HG02970 (cell line): ENCODE results near the gene LRP11.
"Not testable (repeated sequence)": the region's sequence is repeated elsewhere in the genome, so short reads cannot be mapped to it uniquely, and the experiment has no call there.

ENCODE experiments used
- ATAC-seq: cut with Tn5 transposase; IDR thresholded peaks from one replicate; pipeline ENCODE4 v1.9.1; 2021; ENCODE audit warnings: mild to moderate bottlenecking, moderate library complexity, moderate number of reproducible peaks; ENCODE audit not compliant: unreplicated experiment, low FRiP score

The LRP11 gene

DNA sequence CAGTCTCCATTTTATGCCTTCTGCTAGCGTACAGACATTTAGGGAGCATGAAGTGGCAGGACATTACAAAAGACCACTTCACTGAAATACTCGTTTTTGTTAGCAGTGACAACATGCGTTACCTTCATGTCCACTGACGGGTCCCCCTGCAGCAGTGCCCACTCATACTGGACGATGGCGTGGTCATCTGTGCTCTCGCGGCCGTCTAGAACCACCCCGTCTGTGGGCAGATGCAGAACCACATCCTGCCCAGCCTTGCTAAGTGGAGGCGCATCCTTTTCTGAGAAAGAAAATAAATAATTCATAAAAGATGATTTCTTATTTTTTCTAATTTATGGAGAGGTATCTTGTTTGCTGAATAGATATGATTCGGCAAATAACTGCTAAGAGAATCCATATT, 11.3 kb downstream of the LRP11 start:
- ATAC-seq: no peak

DNA sequence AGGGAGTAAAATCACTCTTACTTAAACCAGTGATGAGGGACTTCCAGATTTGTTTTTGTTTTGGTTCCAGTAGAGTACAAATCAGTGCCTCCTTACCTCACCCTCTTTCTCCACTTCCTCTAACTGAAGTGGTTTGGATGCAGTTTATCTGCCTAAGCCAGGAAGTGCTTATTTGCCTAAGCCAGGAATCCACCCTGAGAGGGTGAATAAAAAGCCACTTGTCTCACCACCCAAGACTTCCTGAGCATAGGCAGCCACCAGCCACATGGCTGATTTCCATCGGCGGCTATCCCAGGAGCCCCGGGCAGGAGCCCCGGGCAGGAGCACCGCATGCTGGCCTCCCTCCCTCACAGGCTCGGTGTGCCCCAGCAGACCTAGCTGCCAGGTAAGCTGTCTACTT, 12.0 kb downstream of the LRP11 start:
- ATAC-seq: no peak

DNA sequence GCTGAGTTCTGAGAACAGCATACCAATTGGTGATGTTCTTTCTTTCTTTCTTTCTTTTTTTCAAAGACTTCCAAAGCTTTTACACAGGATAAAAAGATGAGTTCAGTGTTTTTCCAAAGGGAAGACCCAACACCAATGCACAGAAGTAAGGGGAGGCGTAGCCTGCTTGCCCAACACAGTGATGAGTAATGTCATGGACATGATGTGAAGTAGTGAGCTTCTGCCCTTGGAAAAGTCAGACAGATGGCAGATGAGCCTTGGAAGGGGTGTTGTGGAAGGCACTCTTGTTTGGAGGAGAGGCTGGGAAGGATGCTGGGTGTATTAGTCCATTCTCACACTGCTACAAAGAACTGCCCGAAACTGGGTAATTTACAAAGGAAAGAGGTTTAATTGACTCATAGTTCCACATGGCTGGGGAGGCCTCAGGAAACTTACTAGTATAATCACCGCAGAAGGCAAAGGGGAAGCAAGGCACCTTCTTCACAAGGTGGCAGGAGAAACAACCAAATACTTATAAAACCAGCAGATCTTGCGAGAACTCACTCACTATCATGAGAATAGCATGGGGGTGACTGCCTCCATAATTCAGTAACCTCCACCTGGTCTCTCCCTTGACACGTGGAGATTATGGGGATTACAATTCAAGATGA, 12.6 kb downstream of the LRP11 start:
- ATAC-seq: no peak

DNA sequence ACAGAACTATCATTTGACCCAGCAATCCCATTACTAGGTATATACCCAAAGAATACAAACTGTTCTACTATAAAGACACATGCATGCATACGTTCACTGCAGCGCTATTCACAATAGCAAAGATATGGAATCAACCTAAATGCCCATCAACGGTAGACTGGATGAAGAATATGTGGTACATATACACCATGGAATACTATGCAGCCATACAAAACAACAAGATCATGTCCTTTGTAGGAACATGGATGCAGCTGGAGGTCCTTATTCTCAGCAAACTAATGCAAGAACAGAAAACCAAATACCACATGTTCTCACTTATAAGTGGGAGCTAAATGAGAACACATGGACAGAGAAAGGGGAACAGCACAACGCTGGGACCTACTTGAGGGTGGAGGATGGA, 15.8 kb downstream of the LRP11 start:
- ATAC-seq: not testable (repeated sequence)

DNA sequence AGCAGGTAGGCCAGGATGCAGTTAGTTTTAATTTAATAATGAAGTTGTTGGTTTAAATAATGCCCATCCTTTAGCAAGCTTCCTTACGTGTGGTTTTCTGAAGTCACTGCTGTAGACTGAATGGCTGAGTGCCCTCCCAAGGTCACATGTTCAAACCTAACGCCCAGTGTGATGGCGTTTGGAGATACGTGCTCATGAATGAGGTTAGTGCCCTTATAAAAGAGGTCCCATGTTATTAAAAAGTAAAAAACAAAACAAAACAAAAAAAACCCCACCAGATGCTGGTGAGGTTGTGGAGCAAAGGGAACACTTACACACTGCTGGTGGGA, 16.3 kb downstream of the LRP11 start:
- no peak for ATAC-seq

DNA sequence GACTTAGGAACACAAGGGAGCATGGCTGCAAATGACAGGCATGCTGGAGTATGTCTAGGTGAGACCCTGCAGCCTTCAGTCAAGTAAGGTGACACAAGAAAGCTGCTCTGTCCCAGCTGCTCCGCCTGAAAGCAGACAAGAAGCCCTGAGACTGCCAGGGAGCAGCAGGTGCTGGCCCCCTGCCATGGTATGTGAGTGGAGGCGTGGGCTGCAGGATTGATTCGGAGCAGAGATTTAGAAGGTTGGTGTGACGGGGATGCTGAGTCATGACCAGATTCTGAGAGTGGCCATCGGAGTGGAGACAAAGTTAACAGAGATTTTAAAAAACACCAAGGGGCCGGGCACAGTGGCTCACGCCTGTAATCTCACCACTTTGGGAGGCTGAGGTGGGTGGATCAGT, 17.8 kb downstream of the LRP11 start:
- no peak for ATAC-seq

DNA sequence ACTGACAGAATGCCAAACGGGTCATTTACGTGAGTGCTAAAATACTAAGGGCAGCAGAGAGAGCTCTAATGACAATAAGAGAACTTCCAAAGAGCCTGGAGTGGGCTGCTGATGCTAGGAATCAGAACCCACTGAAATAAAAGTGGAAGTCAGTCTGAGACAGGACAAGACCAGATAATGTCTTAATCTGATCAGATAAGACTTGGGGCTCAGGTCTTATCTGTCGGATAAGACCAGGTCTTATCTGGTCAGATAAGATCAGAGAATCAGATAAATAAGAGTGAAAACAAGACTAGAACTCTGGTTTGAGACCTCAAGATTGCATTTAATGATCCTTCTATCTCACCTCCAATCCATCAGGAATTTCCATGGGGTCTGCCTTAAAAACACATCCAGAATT, 18.6 kb downstream of the LRP11 start:
- ATAC-seq: no peak

DNA sequence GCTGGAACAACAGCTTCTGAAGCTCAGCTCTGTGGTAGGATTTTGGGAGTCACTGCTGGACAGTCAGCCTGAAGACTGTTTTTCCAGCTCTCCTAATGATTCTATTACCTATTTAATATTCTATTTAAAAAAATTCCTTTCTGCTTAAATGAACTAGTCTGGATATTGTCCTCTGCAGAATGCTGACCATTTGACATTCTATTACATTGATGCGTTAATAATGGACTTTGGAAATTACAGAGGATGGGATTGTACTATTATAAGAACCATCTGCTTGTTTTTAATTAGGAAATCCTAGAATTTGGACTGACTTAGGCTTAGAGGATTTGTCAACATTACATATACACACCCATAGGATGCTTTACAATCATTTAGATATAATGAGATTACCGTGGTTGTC, 19.7 kb downstream of the LRP11 start:
- ATAC-seq: no peak

DNA sequence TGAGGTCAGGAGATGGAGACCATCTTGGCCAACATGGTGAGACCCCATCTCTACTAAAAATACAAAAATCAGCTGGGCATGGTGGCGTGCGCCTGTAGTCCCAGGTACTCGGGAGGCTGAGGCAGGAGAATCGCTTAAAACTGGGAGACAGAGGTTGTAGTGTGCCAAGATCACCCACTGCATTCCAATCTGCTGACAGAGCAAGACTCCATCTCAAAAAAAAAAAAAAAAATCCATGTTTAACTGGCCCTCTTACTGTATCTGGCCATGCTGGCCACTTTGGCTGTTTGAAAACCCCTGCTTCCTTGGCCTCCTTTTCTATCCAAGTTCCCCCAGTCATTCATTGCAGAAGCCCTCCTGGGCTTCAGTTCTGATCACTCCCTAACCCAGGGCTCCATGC, 20.1 kb downstream of the LRP11 start:
- ATAC-seq: not testable (repeated sequence)

DNA sequence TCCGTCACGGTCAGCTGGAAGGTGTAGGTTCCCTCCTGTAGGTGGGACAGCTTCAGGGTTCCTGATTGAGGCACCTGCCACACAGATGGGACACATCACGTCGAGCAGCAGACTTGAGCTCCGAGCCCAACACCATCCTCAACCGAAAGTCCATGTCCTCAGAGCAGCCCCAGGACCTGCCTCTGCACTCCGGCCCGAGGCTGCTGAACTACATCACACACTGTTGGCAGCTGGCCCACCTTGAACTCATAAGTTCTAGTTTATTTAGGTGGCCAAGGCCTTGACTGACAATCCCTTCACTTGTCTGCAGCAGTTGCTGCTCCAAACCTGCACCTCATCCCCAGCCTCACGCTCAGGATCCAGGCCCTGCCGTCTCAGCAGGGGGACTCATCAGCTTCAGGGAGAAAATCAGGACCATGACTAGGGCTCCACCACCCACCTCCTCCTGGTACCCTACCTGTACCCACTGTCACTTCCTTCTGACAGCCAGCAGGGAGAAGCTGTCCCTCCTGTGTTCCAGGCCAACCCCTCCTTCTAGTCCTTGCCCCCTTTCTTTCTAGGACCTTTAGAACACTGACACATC, 21.0 kb downstream of the LRP11 start:
- no peak for ATAC-seq

DNA sequence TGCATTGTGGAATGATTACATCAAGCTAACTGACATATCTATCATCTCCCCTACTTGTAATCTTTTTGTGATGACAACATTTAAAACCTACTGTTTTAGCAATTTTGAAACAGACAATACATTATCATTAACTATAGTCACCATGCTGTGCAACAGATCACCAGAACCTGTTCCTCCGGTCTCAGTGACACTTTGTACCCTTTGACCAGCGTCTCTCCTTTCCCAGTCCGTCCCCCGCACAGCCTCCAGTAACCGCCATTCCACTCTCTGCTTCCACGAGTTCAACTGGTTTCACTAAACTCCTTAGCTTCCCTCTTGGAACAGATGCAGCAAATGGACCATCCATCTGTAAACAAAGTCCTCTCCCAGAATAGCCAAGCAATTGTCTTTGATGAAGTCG, 21.8 kb downstream of the LRP11 start:
- no peak for ATAC-seq

DNA sequence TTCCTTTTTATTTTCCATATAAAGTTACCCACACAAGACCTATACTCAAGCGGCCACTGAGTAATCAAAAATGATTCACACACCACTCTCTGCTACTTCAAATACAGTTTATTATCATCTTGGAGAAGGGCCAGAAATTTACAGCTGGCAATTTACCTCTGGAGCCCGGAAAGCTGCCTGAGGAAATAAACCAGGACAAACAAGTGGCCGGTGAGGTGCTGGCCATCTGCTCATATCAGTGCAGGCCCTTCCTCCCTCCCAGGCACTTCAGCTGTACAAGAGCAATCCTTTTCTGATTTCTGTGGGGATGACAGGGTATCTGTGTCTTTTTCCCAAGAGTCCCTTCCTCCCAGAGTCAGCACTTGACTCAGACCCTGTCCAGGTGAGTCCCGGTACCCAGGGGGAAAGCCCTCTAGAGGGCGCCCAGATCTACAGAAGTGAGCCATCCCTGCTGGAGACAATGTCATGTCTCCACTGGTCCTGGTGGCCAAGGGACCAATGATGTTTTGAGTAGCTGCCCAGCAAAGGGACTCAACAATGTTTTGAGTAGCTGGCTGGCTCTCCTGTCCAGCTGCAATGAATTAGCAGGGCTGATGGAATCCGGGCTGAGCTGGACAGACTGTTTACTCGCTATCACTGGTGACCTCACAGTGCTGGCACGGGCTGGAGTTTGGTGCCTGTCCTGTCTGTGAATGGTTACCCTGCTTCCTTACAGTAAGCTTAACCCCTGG, 23.6 kb downstream of the LRP11 start:
- ATAC-seq: no peak

DNA sequence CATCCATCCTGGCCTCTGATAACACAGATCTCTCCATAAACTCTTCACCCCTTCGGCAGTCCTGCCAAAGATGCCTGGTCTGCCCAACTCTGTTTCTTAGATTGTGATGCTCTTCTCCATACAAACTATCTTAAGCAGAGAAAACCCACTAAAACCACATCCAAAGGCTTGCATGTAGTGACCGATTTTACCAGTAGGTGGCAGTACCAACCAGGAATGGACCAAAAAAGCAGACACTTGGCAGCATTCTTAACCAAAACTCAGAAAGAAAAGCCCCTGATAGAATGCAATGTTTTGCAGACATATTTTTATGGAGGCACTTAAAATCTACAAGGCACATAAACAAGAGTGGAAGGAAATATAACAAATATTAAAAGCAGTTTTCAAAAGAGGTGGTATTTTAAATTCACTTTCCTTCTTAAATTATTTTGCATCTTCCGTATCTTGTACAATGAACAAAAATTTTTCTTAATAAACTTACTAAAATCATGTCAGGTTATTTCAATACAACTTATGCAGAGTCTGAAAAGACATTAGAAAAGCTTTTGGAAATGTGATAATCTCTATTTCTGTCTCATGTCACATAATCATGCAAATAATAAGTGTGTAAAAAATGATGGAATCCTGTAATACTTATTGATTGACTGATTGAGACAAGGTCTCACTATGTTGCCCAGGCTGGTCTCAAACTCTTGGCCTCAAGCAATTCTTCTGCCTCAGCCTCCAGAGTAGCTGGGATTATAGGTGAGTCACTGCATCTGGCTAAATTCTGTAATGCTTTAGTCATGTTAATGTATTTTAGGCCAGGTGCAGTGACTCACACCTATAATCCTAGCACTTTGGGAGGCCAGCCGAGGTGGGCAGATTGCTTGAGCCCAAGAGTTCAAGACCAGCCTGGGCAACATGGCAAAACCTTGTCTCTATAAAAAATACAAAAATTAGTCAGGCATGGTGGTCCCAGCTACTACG, 29.4 kb downstream of the LRP11 start:
- ATAC-seq: no peak

DNA sequence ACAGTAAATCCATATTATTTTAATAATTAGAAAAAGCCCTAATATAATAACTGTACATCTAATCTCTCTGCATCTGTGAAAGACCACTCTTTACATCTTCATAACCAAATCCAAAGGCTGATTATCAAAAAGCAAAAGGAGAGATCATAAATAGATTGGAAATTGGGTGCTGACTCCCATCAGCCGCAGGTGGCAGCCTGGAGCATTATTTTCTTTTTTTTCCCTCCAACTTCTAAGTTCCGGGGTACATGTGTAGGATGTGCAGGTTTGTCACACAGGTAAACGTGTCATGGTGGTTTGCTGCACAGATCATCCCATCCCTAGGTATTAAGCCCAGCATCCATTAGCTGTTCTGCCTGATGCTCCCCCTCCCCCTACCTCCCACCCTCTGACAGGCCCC, 30.5 kb downstream of the LRP11 start:
- no peak for ATAC-seq

DNA sequence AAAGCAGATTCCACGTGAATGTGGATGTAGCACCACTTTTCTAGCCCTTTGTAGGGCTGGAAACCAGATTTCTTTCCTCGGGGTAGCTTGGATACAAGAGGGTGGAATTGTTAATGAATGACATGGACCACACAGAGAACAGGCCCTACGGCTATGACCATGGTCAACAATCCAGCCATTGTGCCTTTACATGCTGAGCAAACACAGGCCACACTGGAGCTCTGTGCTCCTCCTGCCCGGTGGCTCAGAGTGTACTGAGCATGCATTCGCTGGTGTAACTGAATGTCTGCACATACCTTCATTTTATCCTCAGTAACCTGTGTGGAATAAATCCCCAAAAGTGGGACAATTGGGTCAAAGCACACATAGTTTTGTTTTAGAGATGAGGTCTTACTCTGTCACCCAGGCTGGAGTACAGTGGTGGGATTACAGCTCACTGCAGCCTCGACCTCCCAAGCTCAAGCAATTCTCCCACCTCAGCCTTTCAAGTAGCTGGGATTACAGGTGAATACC, 32.8 kb downstream of the LRP11 start:
- no peak for ATAC-seq

DNA sequence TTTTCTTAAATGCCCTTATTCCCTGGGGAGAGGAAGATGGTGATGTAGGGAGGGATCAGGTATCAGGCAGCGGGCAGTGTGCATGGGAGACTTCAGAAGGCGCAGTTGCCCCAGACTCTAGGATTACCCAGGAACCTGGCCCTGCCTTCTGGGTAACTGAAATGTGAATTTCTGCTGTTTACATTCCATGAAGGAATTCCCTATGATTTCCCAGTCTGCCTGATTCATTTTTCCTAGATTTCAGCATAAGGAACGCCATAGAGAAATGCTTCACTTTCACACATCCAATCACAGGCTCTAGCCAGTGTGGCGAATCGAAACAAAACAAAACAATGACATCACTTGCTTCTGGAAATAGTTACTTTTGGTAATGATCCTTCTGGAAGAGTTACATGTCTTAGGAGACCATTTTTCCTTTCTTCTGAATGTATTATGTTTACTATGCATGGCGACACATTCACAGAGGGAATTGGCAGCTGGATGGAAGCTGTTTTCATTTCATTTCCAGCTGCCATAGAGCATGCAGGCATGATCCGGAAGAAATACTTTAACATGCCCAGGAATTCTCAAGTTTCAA, 33.3 kb downstream of the LRP11 start:
- ATAC-seq: no peak

DNA sequence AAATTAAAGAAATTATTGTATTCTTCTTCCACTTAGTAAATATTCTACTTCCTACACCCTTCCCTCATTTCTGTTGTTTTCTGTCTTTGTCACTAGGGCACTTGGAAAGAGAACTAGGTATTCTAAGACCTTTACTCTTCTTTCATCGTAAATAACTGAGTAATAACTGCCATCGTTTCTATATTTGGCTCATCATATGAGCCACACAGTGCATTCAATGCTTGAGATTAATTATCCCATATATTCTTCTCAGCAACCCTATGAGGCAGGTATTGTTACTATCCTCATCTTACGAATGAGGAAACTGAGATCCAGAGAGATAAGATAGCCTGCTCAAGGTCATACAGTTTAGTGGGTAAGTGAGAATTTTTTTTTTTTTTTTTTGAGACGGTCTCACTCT, 38.9 kb downstream of the LRP11 start:
- ATAC-seq: no peak

DNA sequence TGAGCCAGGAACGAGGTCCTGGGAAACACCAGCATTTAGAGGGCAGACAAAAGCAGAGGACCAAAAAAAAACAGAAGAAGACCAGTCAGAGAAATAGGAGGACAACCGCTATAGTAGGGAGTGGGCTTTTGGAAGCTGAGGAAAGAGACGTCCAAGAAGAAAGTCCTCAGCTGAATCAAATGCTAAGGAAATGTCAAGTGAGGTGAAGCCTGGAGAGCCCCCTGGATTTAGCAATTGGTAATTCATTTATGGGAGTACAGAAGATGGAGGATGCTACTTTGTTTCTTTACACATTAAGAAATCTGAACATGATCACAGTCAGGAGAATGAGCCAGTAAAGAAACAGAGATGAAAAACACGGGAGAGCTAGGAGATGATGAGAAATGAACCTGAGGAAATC, 41.1 kb downstream of the LRP11 start:
- no peak for ATAC-seq

DNA sequence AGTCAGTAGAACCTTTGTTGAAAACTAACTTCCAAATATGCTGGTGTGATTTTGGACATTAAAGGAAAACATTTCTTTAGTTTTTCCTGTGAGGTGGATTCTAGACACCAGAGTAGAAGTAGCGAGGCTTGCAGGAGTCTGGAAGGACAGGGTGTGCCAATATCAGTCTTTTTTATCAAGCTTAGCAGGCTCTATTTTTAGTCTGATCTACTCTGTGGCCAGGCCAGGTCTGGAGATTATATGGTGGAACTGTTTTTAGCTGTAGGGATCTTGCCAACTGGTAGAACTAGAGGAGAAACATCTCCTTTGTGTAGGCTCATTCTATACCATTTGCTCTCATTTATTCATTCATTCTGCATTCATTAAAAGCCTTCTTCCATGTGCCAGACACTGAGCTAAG, 42.7 kb downstream of the LRP11 start:
- ATAC-seq: no peak

DNA sequence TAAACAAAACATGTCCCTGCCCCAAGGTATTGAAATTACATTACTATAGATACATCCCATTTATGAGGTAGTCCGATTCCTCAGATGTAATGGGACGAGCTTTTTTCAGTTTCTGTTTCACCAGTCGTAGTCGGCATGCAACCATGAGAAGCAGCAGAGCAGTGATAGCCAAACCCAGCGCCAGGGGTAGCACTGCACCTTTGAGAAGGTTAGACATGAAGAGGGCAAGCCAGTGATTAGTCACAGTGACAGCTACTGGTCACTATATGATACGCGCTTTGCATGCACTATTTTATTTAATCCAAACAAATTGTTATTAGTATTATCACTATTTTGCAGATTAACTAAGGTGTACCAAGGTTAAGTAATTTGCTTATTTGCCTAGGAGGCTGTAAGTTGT, 43.7 kb downstream of the LRP11 start:
- no peak for ATAC-seq

DNA sequence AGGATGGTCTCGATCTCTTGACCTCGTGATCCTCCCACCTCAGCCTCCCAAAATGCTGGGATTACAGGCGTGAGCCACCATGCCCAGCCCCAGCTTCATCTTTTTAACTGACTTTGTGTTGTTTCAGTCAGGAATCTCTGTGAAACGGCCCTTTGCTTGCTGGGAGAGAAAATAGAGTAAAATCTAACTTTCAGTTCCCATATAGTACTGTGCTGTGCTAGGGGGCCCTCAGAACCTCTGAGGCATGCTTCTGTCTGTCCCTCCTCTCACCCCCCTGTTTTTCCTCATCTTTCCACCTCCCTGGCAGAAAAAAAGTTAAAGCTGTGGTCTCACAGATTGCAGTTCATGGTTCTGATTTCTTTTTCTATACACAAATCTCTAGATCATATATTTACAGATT, 48.4 kb downstream of the LRP11 start:
- ATAC-seq: no peak
